ENCODE data around the gene THBS2.

THBS2 gene

DNA sequence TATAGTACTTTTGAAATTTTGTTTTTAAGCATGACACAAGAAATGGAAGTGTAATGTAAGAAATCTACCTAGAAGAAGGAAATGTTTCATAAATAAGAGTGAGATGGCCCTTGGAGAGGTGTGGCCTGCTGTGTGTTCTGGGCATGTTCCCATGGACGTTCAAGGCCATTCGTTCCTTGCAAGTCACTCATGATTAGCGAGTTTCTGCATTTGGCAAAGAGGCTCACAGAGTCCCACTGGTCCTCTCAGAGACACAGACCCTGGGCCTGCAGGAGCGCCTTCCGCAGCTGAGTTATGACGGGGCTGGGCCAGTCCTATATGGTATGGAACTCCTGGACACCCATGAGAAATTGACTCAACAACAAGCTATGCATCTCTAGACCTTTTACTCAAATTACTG, 7.2 kb downstream of the THBS2 start:
- DNase-seq (ENCODE audit: low spot score in 2 of 2) (no peak), ATAC-seq (no peak)
- no peaks in the 10 kb centered on the region for H3K4me1 Mint-ChIP-seq
- H3K4me3 Mint-ChIP-seq = no peak overlapping the region
- H3K36me3 Mint-ChIP-seq = no peaks in the 10 kb centered on the region
- no peak overlapping the region for H3K27ac Mint-ChIP-seq
- no peaks in the 10 kb centered on the region for H3K9me3 Mint-ChIP-seq

- no peak for DNase-seq (ENCODE audit: low spot score in 2 of 2)
- Mint-ChIP-seq H3K36me3 (no peaks in the 10 kb centered on the region), H3K4me3 (no peak overlapping the region), H3K9me3 (no peaks in the 10 kb centered on the region), H3K27ac (no peak overlapping the region), H3K4me1 (no peaks in the 10 kb centered on the region)
- no peak for ATAC-seq
These were observed 8.8 kb downstream of the THBS2 start for GRCh38 chr6:169244684-169245383.

DNA sequence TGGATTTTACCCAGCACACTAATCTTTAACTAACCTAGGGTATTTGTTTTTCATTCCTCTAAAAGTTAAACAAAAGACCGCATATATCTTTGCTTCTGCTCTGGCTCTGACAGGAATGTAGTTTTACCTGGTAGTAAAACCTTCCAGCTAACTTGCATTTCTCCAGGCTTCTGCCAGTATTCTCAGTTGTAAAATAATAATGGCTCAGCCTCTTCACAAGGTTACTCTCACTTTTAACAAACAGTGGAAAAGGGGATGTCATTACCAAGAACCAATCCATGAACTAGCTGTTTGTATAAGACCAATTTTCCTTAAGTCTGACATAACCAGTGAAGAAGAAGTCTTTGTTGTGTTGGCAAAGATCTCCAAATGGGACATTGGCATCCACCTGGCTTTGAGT, 10.0 kb downstream of the THBS2 start:
- Mint-ChIP-seq H3K27ac (no peak overlapping the region), H3K36me3 (no peaks in the 10 kb centered on the region), H3K9me3 (no peaks in the 10 kb centered on the region), H3K4me3 (no peak overlapping the region), H3K4me1 (no peaks in the 10 kb centered on the region)
- no peak for DNase-seq (ENCODE audit: low spot score in 2 of 2)
- ATAC-seq = no peak

- no peaks in the 10 kb centered on the region for H3K36me3 Mint-ChIP-seq
- H3K4me1 Mint-ChIP-seq = no peaks in the 10 kb centered on the region
- no peak overlapping the region for H3K4me3 Mint-ChIP-seq
- no peaks in the 10 kb centered on the region for H3K9me3 Mint-ChIP-seq
- ATAC-seq (no peak), DNase-seq (ENCODE audit: low spot score in 2 of 2) (peak in 1 of 2 donors; percentile 50)
- no peak overlapping the region for H3K27ac Mint-ChIP-seq
These were observed 10.5 kb downstream of the THBS2 start for GRCh38 chr6:169243186-169243585.

GRCh38 chr6:169241688-169242350, 11.8 kb downstream of the THBS2 start:
- Mint-ChIP-seq H3K27ac (no peak overlapping the region), H3K9me3 (no peaks in the 10 kb centered on the region), H3K4me1 (no peaks in the 10 kb centered on the region), H3K4me3 (no peak overlapping the region), H3K36me3 (no peaks in the 10 kb centered on the region)
- ATAC-seq (peak; percentile 39), DNase-seq (ENCODE audit: low spot score in 2 of 2) (peak in 1 of 2 donors; percentile 55)

GRCh38 chr6:169240591-169241390, 12.9 kb downstream of the THBS2 start:
- no peaks in the 10 kb centered on the region for H3K4me1 Mint-ChIP-seq
- no peak for ATAC-seq

GRCh38 chr6:169240125-169240524, 13.5 kb downstream of the THBS2 start:
- DNase-seq (ENCODE audit: low spot score in 2 of 2) (no peak), ATAC-seq (no peak)
- H3K36me3 Mint-ChIP-seq = no peaks in the 10 kb centered on the region
- H3K27ac Mint-ChIP-seq = no peak overlapping the region
- H3K9me3 Mint-ChIP-seq = no peaks in the 10 kb centered on the region
- no peak overlapping the region for H3K4me3 Mint-ChIP-seq
- no peaks in the 10 kb centered on the region for H3K4me1 Mint-ChIP-seq

More at GRCh38 chr6:169240591-169241390, 12.9 kb downstream of the THBS2 start:
- no peak overlapping the region for H3K4me3 Mint-ChIP-seq
- no peak overlapping the region for H3K27ac Mint-ChIP-seq
- no peaks in the 10 kb centered on the region for H3K36me3 Mint-ChIP-seq
- H3K9me3 Mint-ChIP-seq = no peaks in the 10 kb centered on the region
- DNase-seq (ENCODE audit: low spot score in 2 of 2) = no peak

GRCh38 chr6:169239181-169239580, 14.5 kb downstream of the THBS2 start:
- Mint-ChIP-seq H3K27ac (no peak overlapping the region), H3K9me3 (peaks cover 3% of the 10 kb centered on the region), H3K4me3 (no peak overlapping the region), H3K4me1 (peaks cover 4% of the 10 kb centered on the region), H3K36me3 (peaks cover 4% of the 10 kb centered on the region)
- no peak for ATAC-seq
- no peak for DNase-seq (ENCODE audit: low spot score in 2 of 2)

- H3K27ac Mint-ChIP-seq = no peak overlapping the region
These were observed 14.9 kb downstream of the THBS2 start for GRCh38 chr6:169238766-169239165.

GRCh38 chr6:169237496-169238134, 16.0 kb downstream of the THBS2 start:
- Mint-ChIP-seq H3K9me3 (peaks cover 13% of the 10 kb centered on the region), H3K36me3 (peaks cover 7% of the 10 kb centered on the region), H3K27ac (no peak overlapping the region), H3K4me1 (peaks cover 14% of the 10 kb centered on the region), H3K4me3 (no peak overlapping the region)
- ATAC-seq = no peak
- DNase-seq (ENCODE audit: low spot score in 2 of 2) = no peak

More at GRCh38 chr6:169238766-169239165, 14.9 kb downstream of the THBS2 start:
- ATAC-seq (no peak), DNase-seq (ENCODE audit: low spot score in 2 of 2) (no peak)
- H3K9me3 Mint-ChIP-seq = peaks cover 7% of the 10 kb centered on the region
- peaks cover 8% of the 10 kb centered on the region for H3K4me1 Mint-ChIP-seq
- no peak overlapping the region for H3K4me3 Mint-ChIP-seq
- H3K36me3 Mint-ChIP-seq = peaks cover 7% of the 10 kb centered on the region

DNA sequence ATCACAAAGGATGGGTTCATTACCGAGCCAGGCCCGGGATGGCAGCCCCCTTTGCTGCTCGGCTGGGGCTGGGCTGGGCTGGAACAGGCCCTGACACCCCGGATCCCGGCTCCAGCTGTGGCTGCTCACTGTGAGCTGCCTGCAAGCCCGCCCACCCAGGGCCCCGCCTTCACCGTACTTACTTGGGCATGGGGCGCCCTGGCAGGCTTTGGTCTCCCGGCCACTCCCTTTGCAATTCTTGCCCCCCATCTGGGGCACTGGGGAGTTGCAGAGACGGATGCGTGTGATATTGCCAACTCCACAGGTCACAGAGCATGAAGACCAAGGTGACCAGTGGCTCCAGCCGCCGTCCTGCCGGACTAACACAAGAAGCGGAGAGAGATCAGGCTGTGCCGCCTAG, 16.7 kb downstream of the THBS2 start:
- Mint-ChIP-seq H3K27ac (no peak overlapping the region), H3K36me3 (peaks cover 7% of the 10 kb centered on the region), H3K4me1 (peaks cover 14% of the 10 kb centered on the region), H3K4me3 (no peak overlapping the region), H3K9me3 (peaks cover 13% of the 10 kb centered on the region)
- ATAC-seq (no peak), DNase-seq (ENCODE audit: low spot score in 2 of 2) (no peak)

DNA sequence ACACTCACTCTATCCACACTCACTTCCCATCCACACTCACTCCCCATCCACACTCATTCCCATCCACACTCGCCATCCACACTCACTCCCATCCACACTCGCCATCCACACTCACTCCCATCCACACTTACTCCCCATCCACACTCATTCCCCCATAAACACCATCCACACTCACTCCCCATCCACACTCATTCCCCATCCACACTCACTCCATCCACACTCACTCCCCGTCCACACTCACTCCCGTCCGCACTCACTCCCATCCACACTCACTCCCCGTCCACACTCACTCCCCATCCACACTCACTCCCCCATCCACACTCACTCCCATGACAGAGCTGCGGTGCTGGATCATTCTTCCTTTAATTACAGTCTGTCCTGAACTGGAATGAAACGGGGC, 17.1 kb downstream of the THBS2 start:
- no peak for ATAC-seq
- Mint-ChIP-seq H3K4me3 (no peak overlapping the region), H3K9me3 (peaks cover 13% of the 10 kb centered on the region), H3K27ac (no peak overlapping the region), H3K4me1 (peaks cover 14% of the 10 kb centered on the region), H3K36me3 (peaks cover 7% of the 10 kb centered on the region)
- no peak for DNase-seq (ENCODE audit: low spot score in 2 of 2)

- DNase-seq (ENCODE audit: low spot score in 2 of 2) (no peak), ATAC-seq (no peak)
- Mint-ChIP-seq H3K27ac (no peak overlapping the region), H3K4me1 (peaks cover 14% of the 10 kb centered on the region), H3K9me3 (peaks cover 13% of the 10 kb centered on the region), H3K4me3 (no peak overlapping the region), H3K36me3 (peaks cover 7% of the 10 kb centered on the region)
These were observed 18.4 kb downstream of the THBS2 start for GRCh38 chr6:169235286-169235685.

- Mint-ChIP-seq H3K4me3 (no peak overlapping the region), H3K27ac (peak overlapping the region; percentile 5), H3K36me3 (peaks cover 7% of the 10 kb centered on the region), H3K9me3 (peaks cover 13% of the 10 kb centered on the region), H3K4me1 (peaks cover 14% of the 10 kb centered on the region)
- ATAC-seq (no peak), DNase-seq (ENCODE audit: low spot score in 2 of 2) (no peak)
These were observed 19.0 kb downstream of the THBS2 start for GRCh38 chr6:169234634-169235033.

DNA sequence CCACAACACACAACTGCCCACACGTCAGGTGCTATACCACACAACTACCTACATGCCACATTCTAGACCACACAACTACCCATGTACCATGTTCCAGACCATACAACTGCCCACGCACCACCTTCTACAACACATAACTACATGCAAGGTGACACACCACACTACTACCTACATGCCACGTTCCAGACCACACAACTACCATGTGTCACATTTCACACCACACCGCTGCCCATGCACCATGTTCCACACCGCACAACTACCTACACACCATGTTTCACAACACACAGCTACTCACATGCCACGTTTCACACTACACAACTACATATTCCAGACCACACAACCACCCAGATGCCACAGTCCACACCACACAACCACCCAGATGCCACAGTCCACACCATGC, 19.8 kb downstream of the THBS2 start:
- Mint-ChIP-seq H3K27ac (no peak overlapping the region), H3K36me3 (peaks cover 7% of the 10 kb centered on the region), H3K4me3 (no peak overlapping the region), H3K9me3 (peaks cover 13% of the 10 kb centered on the region), H3K4me1 (peaks cover 14% of the 10 kb centered on the region)
- DNase-seq (ENCODE audit: low spot score in 2 of 2) (no peak), ATAC-seq (no peak)

Data from stimulated activated effector memory CD8-positive, alpha-beta T cell treated with anti-CD3 and anti-CD28 coated beads, Interleukin-12 subunit alpha, Interleukin-12 subunit beta, amount 100 ng/mL, for 72 hours (primary cell).